GM19467 (cell line): ENCODE data around the gene PHTF1.
"Not testable (repeated sequence)": the region's sequence is repeated elsewhere in the genome, so short reads cannot be mapped to it uniquely, and the experiment has no call there.

Source experiments
- ATAC-seq: cut with Tn5 transposase; IDR thresholded peaks from one replicate; pipeline ENCODE4 v1.9.1; 2021; ENCODE audit warnings: mild to moderate bottlenecking, moderate library complexity; ENCODE audit not compliant: unreplicated experiment

The PHTF1 gene

GRCh38 chr1:113732802-113733201 is 26.5 kb downstream of the PHTF1 start:
- no peak for ATAC-seq

- no peak for ATAC-seq
Observed at GRCh38 chr1:113721010-113721409, 38.3 kb downstream of the PHTF1 start.

GRCh38 chr1:113718621-113719020 is 40.7 kb downstream of the PHTF1 start:
- ATAC-seq, result not testable (repeated sequence)

- ATAC-seq, result not testable (repeated sequence)
Observed at GRCh38 chr1:113717506-113717905, 41.8 kb downstream of the PHTF1 start.

- ATAC-seq, result no peak
Observed at GRCh38 chr1:113714606-113715269, 44.5 kb downstream of the PHTF1 start.

- ATAC-seq, result no peak
Observed at GRCh38 chr1:113701429-113701828, 57.9 kb downstream of the PHTF1 start.

- ATAC-seq, result no peak
Observed at GRCh38 chr1:113694910-113695309, 64.4 kb downstream of the PHTF1 start.

GRCh38 chr1:113692824-113693431 is 66.4 kb downstream of the PHTF1 start:
- ATAC-seq, result no peak

- no peak for ATAC-seq
Observed at GRCh38 chr1:113692342-113692741, 66.9 kb downstream of the PHTF1 start.

- no peak for ATAC-seq
Observed at GRCh38 chr1:113691184-113691583, 68.1 kb downstream of the PHTF1 start.

GRCh38 chr1:113686891-113687618 is 72.2 kb downstream of the PHTF1 start:
- ATAC-seq, result no peak

- no peak for ATAC-seq
Observed at GRCh38 chr1:113684153-113684541, 75.1 kb downstream of the PHTF1 start.

- ATAC-seq, result no peak
Observed at GRCh38 chr1:113683384-113684152, 75.7 kb downstream of the PHTF1 start.

GRCh38 chr1:113681596-113682337 is 77.5 kb downstream of the PHTF1 start:
- ATAC-seq, result no peak

- no peak for ATAC-seq
Observed at GRCh38 chr1:113678159-113678469, 81.2 kb downstream of the PHTF1 start.

GRCh38 chr1:113677250-113678158 is 81.8 kb downstream of the PHTF1 start:
- ATAC-seq, result no peak

GRCh38 chr1:113676524-113676923 is 82.8 kb downstream of the PHTF1 start:
- no peak for ATAC-seq

GRCh38 chr1:113675302-113675701 is 84.0 kb downstream of the PHTF1 start:
- no peak for ATAC-seq

- ATAC-seq, result no peak
Observed at GRCh38 chr1:113674591-113674990, 84.7 kb downstream of the PHTF1 start.

- no peak for ATAC-seq
Observed at GRCh38 chr1:113672491-113672890, 86.8 kb downstream of the PHTF1 start.
